GM23338 (cell line): Measurements from ENCODE around the gene ZNF444. TPM values are rescaled to one million over a fixed set of nuclear protein-coding genes. Genes with fewer than 3 reads are reported as not detected.

Source experiments
- ATAC-seq: fragments of 200-7000 bp; cut with Tn5 transposase; 3 replicates; pipeline ENCODE4 v1.9.1; 2020
- DNase-seq: peaks from one replicate; pipeline ENCODE4 v3.0.0-alpha.2; 2015; ENCODE audit warnings: low spot score
- H2AFZ ChIP-seq: fragments of 200-600 bp; sonication (generic); 2 replicates; pipeline ENCODE4 v1.8.0; 2016; ENCODE audit warnings: antibody characterized with exemption, mild to moderate bottlenecking, moderate library complexity
- H3F3A ChIP-seq: fragments of 200-600 bp; sonication (generic); replicated peaks from 2 replicates; pipeline ENCODE4 v1.8.0; 2017; ENCODE audit warnings: antibody characterized with exemption, mixed run types, low read depth
- H3K27ac ChIP-seq: fragments of 200-600 bp; sonication (generic); 2 replicates; pipeline ENCODE4 v1.6.1; 2016; ENCODE audit warnings: low read depth
- H3K27me3 ChIP-seq: fragments of 200-600 bp; sonication (generic); 2 replicates; pipeline ENCODE4 v1.8.0; 2016; ENCODE audit warnings: mild to moderate bottlenecking, mixed run types, moderate library complexity; ENCODE audit not compliant: insufficient read depth
- H3K36me3 ChIP-seq: fragments of 200-600 bp; sonication (generic); 2 replicates; pipeline ENCODE4 v1.8.0; 2016; ENCODE audit warnings: mild to moderate bottlenecking; ENCODE audit not compliant: insufficient read depth
- H3K4me1 ChIP-seq: fragments of 200-600 bp; sonication (generic); 2 replicates; pipeline ENCODE4 v1.8.0; 2016; ENCODE audit warnings: mild to moderate bottlenecking, moderate library complexity; ENCODE audit not compliant: insufficient read depth
- H3K4me2 ChIP-seq: fragments of 200-600 bp; sonication (generic); 2 replicates; pipeline ENCODE4 v1.7.1; 2017; ENCODE audit warnings: mixed run types
- H3K4me3 ChIP-seq: fragments of 200-600 bp; sonication (generic); 2 replicates; pipeline ENCODE4 v1.6.1; 2016; ENCODE audit warnings: mixed run types
- H3K79me2 ChIP-seq: fragments of 200-600 bp; sonication (generic); replicated peaks from 2 replicates; pipeline ENCODE4 v1.8.0; 2017; ENCODE audit warnings: mild to moderate bottlenecking; ENCODE audit not compliant: insufficient read depth
- H3K9me2 ChIP-seq: fragments of 200-600 bp; sonication (generic); 2 replicates; pipeline ENCODE4 v1.8.0; 2017; ENCODE audit not compliant: insufficient read depth
- H4K20me1 ChIP-seq: fragments of 200-600 bp; sonication (generic); replicated peaks from 2 replicates; pipeline ENCODE4 v1.8.0; 2017; ENCODE audit warnings: mild to moderate bottlenecking; ENCODE audit not compliant: insufficient read depth
- H3K27ac Mint-ChIP-seq: 2 replicates; pipeline ENCODE4 v1.8.0; 2020; ENCODE audit warnings: inconsistent platforms, mild to moderate bottlenecking, moderate library complexity, mixed read lengths
- H3K27me3 Mint-ChIP-seq: 3 replicates; pipeline ENCODE4 v1.8.0; 2022; ENCODE audit warnings: low read depth, mild to moderate bottlenecking, moderate library complexity, mixed read lengths, inconsistent platforms; ENCODE audit not compliant: insufficient read depth, poor library complexity
- H3K36me3 Mint-ChIP-seq: 3 replicates; pipeline ENCODE4 v1.8.0; 2021; ENCODE audit warnings: low read depth, mild to moderate bottlenecking, inconsistent platforms, moderate library complexity, mixed read lengths
- H3K4me1 Mint-ChIP-seq: 3 replicates; pipeline ENCODE4 v1.8.0; 2020; ENCODE audit warnings: mild to moderate bottlenecking, inconsistent platforms, mixed read lengths
- H3K4me3 Mint-ChIP-seq: 3 replicates; pipeline ENCODE4 v1.8.0; 2021; ENCODE audit warnings: moderate library complexity, mild to moderate bottlenecking, inconsistent platforms, mixed read lengths
- H3K9me3 Mint-ChIP-seq: 3 replicates; pipeline ENCODE4 v1.8.0; 2020; ENCODE audit warnings: moderate library complexity, mild to moderate bottlenecking, inconsistent platforms, mixed read lengths
- CTCF ChIP-seq, 2 experiments: fragments of 200-600 bp in 1 of 2; sonication (generic) in 1 of 2; conservative IDR thresholded peaks; 2 replicates each; pipeline versions ENCODE4 v1.5.1 to v1.6.1; 2016 to 2017; ENCODE audit warnings: antibody characterized with exemption in 2 of 2, low read depth in 2 of 2, mild to moderate bottlenecking in 2 of 2, moderate library complexity in 1 of 2
- ETS1 ChIP-seq: IDR thresholded peaks from 2 replicates; pipeline ENCODE4 v1.6.1; 2016; ENCODE audit warnings: antibody characterized with exemption
- EZH2 ChIP-seq: fragments of 200-600 bp; sonication (generic); IDR thresholded peaks from one replicate; pipeline ENCODE4 v1.8.0; 2017; ENCODE audit warnings: antibody characterized with exemption, mild to moderate bottlenecking, low read depth; ENCODE audit not compliant: unreplicated experiment
- JUNB ChIP-seq: IDR thresholded peaks from one replicate; pipeline ENCODE4 v1.6.1; 2016; ENCODE audit warnings: antibody characterized with exemption; ENCODE audit not compliant: unreplicated experiment
- NANOG ChIP-seq: IDR thresholded peaks from 2 replicates; pipeline ENCODE4 v1.6.1; 2016; ENCODE audit warnings: antibody characterized with exemption, borderline replicate concordance
- REST ChIP-seq: IDR thresholded peaks from one replicate; pipeline ENCODE4 v1.6.1; 2018; ENCODE audit warnings: antibody characterized with exemption; ENCODE audit not compliant: unreplicated experiment
- STAT1 ChIP-seq: IDR thresholded peaks from one replicate; pipeline ENCODE4 v1.6.1; 2016; ENCODE audit warnings: antibody characterized with exemption; ENCODE audit not compliant: unreplicated experiment
- ZNF114 ChIP-seq: fragments of 250-450 bp; sonication (Bioruptor Pico); IDR thresholded peaks from 2 replicates; pipeline ENCODE4 v1.5.0; 2020; ENCODE audit warnings: mild to moderate bottlenecking, moderate library complexity
- ZNF462 ChIP-seq: fragments of 250-450 bp; sonication (Bioruptor Pico); IDR thresholded peaks from 2 replicates; pipeline ENCODE4 v1.5.0; 2020; ENCODE audit warnings: mild to moderate bottlenecking, moderate library complexity
- polyA plus RNA-seq: library from polyadenylated mRNA; unstranded; fragments of >200 nt; fragmentation: Nextera tagmentation; extraction: Ambion mirVana; gene quantifications from 2 replicates; pipeline ENCODE4 v1.2.1, GENCODE V29; 2016
- total RNA-seq: library from RNA; depleted of rRNA; stranded (reverse); fragments of >200 nt; shearing (Covaris generic); gene quantifications from 2 replicates; pipeline ENCODE4 v1.2.3, GENCODE V29; 2014

Gene ZNF444
- total and polyA plus RNA-seq, 2 experiments from 2014 or later, result 25.1 to 58.5 TPM

GRCh38 chr19:56170261-56170660, 29.2 kb downstream of the ZNF444 start (continued):
- TF ChIP-seq ZNF462 (CRISPR knock-in tag), result no peak
- TF ChIP-seq STAT1, result no peak
- TF ChIP-seq EZH2, result no peak
- no peak for TF ChIP-seq NANOG
- no peak for TF ChIP-seq ZNF114 (CRISPR knock-in tag)
- no peak for TF ChIP-seq REST

- H3K9me2 ChIP-seq, result no peaks in the 10 kb centered on the region
- H3K27ac ChIP-seq, result no peak overlapping the region
- no peaks in the 10 kb centered on the region for H4K20me1 ChIP-seq
- no peaks in the 10 kb centered on the region for H3F3A ChIP-seq
- Mint-ChIP-seq H3K4me1 (peaks cover 7% of the 10 kb centered on the region), H3K27me3 (peaks cover 17% of the 10 kb centered on the region), H3K36me3 (no peaks in the 10 kb centered on the region; the same call in 2 of the 3 replicates), H3K9me3 (no peaks in the 10 kb centered on the region; the same call in 2 of the 3 replicates), H3K4me3 (no peak overlapping the region), H3K27ac (no peak overlapping the region)
- H3K36me3 ChIP-seq, result no peaks in the 10 kb centered on the region
- no peak overlapping the region for H2AFZ ChIP-seq
- DNase-seq, result no peak
- no peak overlapping the region for H3K4me3 ChIP-seq
- no peak overlapping the region for H3K4me2 ChIP-seq
- H3K27me3 ChIP-seq, result no peaks in the 10 kb centered on the region
- no peaks in the 10 kb centered on the region for H3K79me2 ChIP-seq
- no peaks in the 10 kb centered on the region for H3K4me1 ChIP-seq
- no peak for ATAC-seq
- TF ChIP-seq STAT1 (no peak), CTCF (conservative IDR thresholded peaks at IDR 0.05; ENCODE audit: low read depth in 2 of 2) (no peak), REST (no peak), ETS1 (no peak), JUNB (no peak)
Observed at GRCh38 chr19:56174086-56174485, 33.0 kb downstream of the ZNF444 start.
